DND-41 (cell line): Measurements from ENCODE around the gene RCBTB2.
A peak's percentile ranks its signal among the peaks of the same experiment; 100 is the strongest.

Experiments used
- ATAC-seq: fragments of 200-7000 bp; cut with Tn5 transposase; 3 replicates; pipeline ENCODE4 v1.9.1; 2021; ENCODE audit warnings: low read depth; ENCODE audit not compliant: insufficient read depth
- DNase-seq: peaks from one replicate; pipeline ENCODE4 v3.0.0-alpha.2; 2020
- H2AFZ ChIP-seq: 2 replicates; pipeline ENCODE4 v1.6.0; 2012; ENCODE audit warnings: low read depth, low read length
- H3K27ac ChIP-seq: 2 replicates; pipeline ENCODE4 v1.5.1; 2012; ENCODE audit warnings: low read length, inconsistent platforms
- H3K27me3 ChIP-seq: fragments of 200-600 bp; sonication (generic); 2 replicates; pipeline ENCODE4 v1.6.0; 2012; ENCODE audit warnings: low read length, mild to moderate bottlenecking, inconsistent platforms; ENCODE audit not compliant: insufficient read depth, poor library complexity
- H3K36me3 ChIP-seq: 2 replicates; pipeline ENCODE4 v1.5.1; 2012; ENCODE audit warnings: low read length, inconsistent platforms; ENCODE audit not compliant: insufficient read depth
- H3K4me1 ChIP-seq: 2 replicates; pipeline ENCODE4 v1.5.1; 2012; ENCODE audit warnings: mild to moderate bottlenecking, low read length; ENCODE audit not compliant: insufficient read depth
- H3K4me2 ChIP-seq: 2 replicates; pipeline ENCODE4 v1.6.0; 2012; ENCODE audit warnings: mild to moderate bottlenecking, moderate library complexity, low read length, inconsistent platforms; ENCODE audit not compliant: insufficient read depth
- H3K4me3 ChIP-seq, 2 experiments: fragments of 200-600 bp in 1 of 2; shearing (Covaris generic) in 1 of 2; 2 replicates each; pipeline ENCODE4 v1.5.1; 2012 to 2016; ENCODE audit warnings: inconsistent platforms in 2 of 2, low read length in 2 of 2, mild to moderate bottlenecking in 2 of 2, low read depth in 1 of 2, moderate library complexity in 1 of 2
- H3K79me2 ChIP-seq: 2 replicates; pipeline ENCODE4 v1.6.0; 2012; ENCODE audit warnings: low read length, inconsistent platforms; ENCODE audit not compliant: insufficient read depth
- H3K9ac ChIP-seq: 2 replicates; pipeline ENCODE4 v1.6.0; 2012; ENCODE audit warnings: low read depth, mild to moderate bottlenecking, inconsistent platforms, low read length, moderate library complexity
- H3K9me3 ChIP-seq: 2 replicates; pipeline ENCODE4 v1.5.1; 2012; ENCODE audit warnings: low read length, moderate library complexity, mild to moderate bottlenecking, inconsistent platforms; ENCODE audit not compliant: insufficient read depth, severe bottlenecking
- H4K20me1 ChIP-seq: 2 replicates; pipeline ENCODE4 v1.6.0; 2012; ENCODE audit warnings: low read length; ENCODE audit not compliant: insufficient read depth
- EZH2 ChIP-seq: IDR thresholded peaks from 3 replicates; pipeline ENCODE4 v1.6.1; 2012; ENCODE audit warnings: borderline replicate concordance, low read depth, mild to moderate bottlenecking, moderate library complexity, low read length, inconsistent platforms; ENCODE audit not compliant: severe bottlenecking
- TF ChIP-seq, protein P1 (sequence below): IDR thresholded peaks from 2 replicates; pipeline ENCODE4 v1.5.1; 2012; ENCODE audit warnings: borderline replicate concordance, low read length, moderate library complexity, mild to moderate bottlenecking; ENCODE audit not compliant: poor library complexity, severe bottlenecking; ENCODE audit errors: extremely low read depth

The RCBTB2 gene

GRCh38 chr13:48507021-48507420 is 25.9 kb downstream of the RCBTB2 start:
- ATAC-seq (no peak), DNase-seq (no peak)
- no peak overlapping the region for H3K4me3 ChIP-seq
- no peaks in the 10 kb centered on the region for H3K27me3 ChIP-seq
- no peaks in the 10 kb centered on the region for H3K79me2 ChIP-seq
- H4K20me1 ChIP-seq, result no peaks in the 10 kb centered on the region
- peaks cover 70% of the 10 kb centered on the region for H3K4me1 ChIP-seq
- H3K36me3 ChIP-seq, result peaks cover 10% of the 10 kb centered on the region
- H2AFZ ChIP-seq, result no peak overlapping the region
- no peaks in the 10 kb centered on the region for H3K9me3 ChIP-seq
- peak overlapping the region; percentile 97 for H3K27ac ChIP-seq
- peak overlapping the region; percentile 61; the same call in 1 of the 2 replicates for H3K4me2 ChIP-seq
- peak overlapping the region; percentile 45 for H3K9ac ChIP-seq
- TF ChIP-seq EZH2, result no peak
- TF ChIP-seq, protein P1, sequence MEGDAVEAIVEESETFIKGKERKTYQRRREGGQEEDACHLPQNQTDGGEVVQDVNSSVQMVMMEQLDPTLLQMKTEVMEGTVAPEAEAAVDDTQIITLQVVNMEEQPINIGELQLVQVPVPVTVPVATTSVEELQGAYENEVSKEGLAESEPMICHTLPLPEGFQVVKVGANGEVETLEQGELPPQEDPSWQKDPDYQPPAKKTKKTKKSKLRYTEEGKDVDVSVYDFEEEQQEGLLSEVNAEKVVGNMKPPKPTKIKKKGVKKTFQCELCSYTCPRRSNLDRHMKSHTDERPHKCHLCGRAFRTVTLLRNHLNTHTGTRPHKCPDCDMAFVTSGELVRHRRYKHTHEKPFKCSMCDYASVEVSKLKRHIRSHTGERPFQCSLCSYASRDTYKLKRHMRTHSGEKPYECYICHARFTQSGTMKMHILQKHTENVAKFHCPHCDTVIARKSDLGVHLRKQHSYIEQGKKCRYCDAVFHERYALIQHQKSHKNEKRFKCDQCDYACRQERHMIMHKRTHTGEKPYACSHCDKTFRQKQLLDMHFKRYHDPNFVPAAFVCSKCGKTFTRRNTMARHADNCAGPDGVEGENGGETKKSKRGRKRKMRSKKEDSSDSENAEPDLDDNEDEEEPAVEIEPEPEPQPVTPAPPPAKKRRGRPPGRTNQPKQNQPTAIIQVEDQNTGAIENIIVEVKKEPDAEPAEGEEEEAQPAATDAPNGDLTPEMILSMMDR, result no peak

- ATAC-seq, result peak; percentile 18
Measured at GRCh38 chr13:48506092-48506701, 26.7 kb downstream of the RCBTB2 start.

GRCh38 chr13:48505597-48506091 is 27.2 kb downstream of the RCBTB2 start:
- H3K4me3 ChIP-seq, result peak overlapping the region in 1 of 2 experiments; percentile 40; a peak in 2 of 4 replicates
- peak overlapping the region; percentile 23; the same call in 1 of the 2 replicates for H2AFZ ChIP-seq
- peaks cover 4% of the 10 kb centered on the region for H3K36me3 ChIP-seq
- peak overlapping the region; percentile 45 for H3K9ac ChIP-seq
- DNase-seq (peak; percentile 81), ATAC-seq (peak; percentile 90)
- no peaks in the 10 kb centered on the region for H3K79me2 ChIP-seq
- H3K9me3 ChIP-seq, result no peaks in the 10 kb centered on the region
- peaks cover 71% of the 10 kb centered on the region for H3K4me1 ChIP-seq
- TF ChIP-seq, protein P1, result no peak
- no peak for TF ChIP-seq EZH2
- H3K4me2 ChIP-seq, result peak overlapping the region; percentile 61
- no peaks in the 10 kb centered on the region for H3K27me3 ChIP-seq
- H3K27ac ChIP-seq, result peak overlapping the region; percentile 97
- H4K20me1 ChIP-seq, result no peaks in the 10 kb centered on the region

More at GRCh38 chr13:48506092-48506701, 26.7 kb downstream of the RCBTB2 start:
- H3K9ac ChIP-seq, result peak overlapping the region; percentile 45
- H3K4me3 ChIP-seq, result peak overlapping the region in 1 of 2 experiments; percentile 40; a peak in 2 of 4 replicates
- no peaks in the 10 kb centered on the region for H3K9me3 ChIP-seq
- no peak overlapping the region for H2AFZ ChIP-seq
- no peaks in the 10 kb centered on the region for H3K27me3 ChIP-seq
- no peaks in the 10 kb centered on the region for H3K79me2 ChIP-seq
- H3K4me2 ChIP-seq, result peak overlapping the region; percentile 61
- no peaks in the 10 kb centered on the region for H4K20me1 ChIP-seq
- peaks cover 70% of the 10 kb centered on the region for H3K4me1 ChIP-seq
- no peak for TF ChIP-seq EZH2
- TF ChIP-seq, protein P1, result no peak
- DNase-seq, result peak; percentile 49
- peak overlapping the region; percentile 97 for H3K27ac ChIP-seq
- peaks cover 4% of the 10 kb centered on the region for H3K36me3 ChIP-seq
